Measurements from ENCODE around the gene TMEM98.

GRCh38 chr17:32964541-32964940, 36.6 kb downstream of the TMEM98 start:
- TF ChIP-seq CTCF (IDR thresholded peaks at IDR 0.05) (no peak), POLR2A (IDR thresholded peaks at IDR 0.05) (no peak), POLR2AphosphoS5 (IDR thresholded peaks at IDR 0.05) (no peak)

Measured in prostate gland (tissue), 2 donors.